Activated T-cell treated with anti-CD3 and anti-CD28 coated beads, Interleukin-2, amount 50 U/mL, for 4 hours (primary cell): ENCODE results near the gene IFRD2. TPM values are rescaled to one million over a fixed set of nuclear protein-coding genes. Genes with fewer than 3 reads are reported as not detected.

Experiments used
- ATAC-seq, 2 donors: fragments of 200-7000 bp; cut with Tn5 transposase; one replicate each; pipeline ENCODE4 v1.10.0; 2021
- DNase-seq: peaks from one replicate; pipeline ENCODE4 v3.0.0-alpha.2; 2020
- H3K27me3 Mint-ChIP-seq: one replicate; pipeline ENCODE4 v1.8.0; 2021; ENCODE audit warnings: low read depth, mixed read lengths
- H3K36me3 Mint-ChIP-seq: one replicate; pipeline ENCODE4 v1.8.0; 2022; ENCODE audit warnings: mixed read lengths; ENCODE audit not compliant: insufficient read depth
- H3K4me1 Mint-ChIP-seq: one replicate; pipeline ENCODE4 v1.8.0; 2021; ENCODE audit warnings: low read depth, mixed read lengths
- H3K4me3 Mint-ChIP-seq: one replicate; pipeline ENCODE4 v1.8.0; 2021; ENCODE audit warnings: mild to moderate bottlenecking, moderate library complexity, mixed read lengths
- H3K9me3 Mint-ChIP-seq: one replicate; pipeline ENCODE4 v1.8.0; 2021; ENCODE audit warnings: mixed read lengths
- total RNA-seq, 3 donors: library from RNA; stranded (reverse); gene quantifications; one replicate each; pipeline ENCODE4 v1.2.1, GENCODE V29; 2021

The IFRD2 gene
- total RNA-seq = 100 to 1,000 TPM; 339 to 366 (median 341) TPM

GRCh38 chr3:50292159-50293078, at the start of gene IFRD2:
Gene IFRD2, minus strand, starts transcription at chr3:50292429. Its CDS starts 155 bp downstream, at chr3:50292274.
- Mint-ChIP-seq H3K9me3 (no peaks in the 10 kb centered on the region), H3K4me3 (peak within 1 kb of the TSS; percentile 88), H3K4me1 (peaks cover 17% of the 10 kb centered on the region), H3K27me3 (no peaks in the 10 kb centered on the region), H3K36me3 (peaks cover 22% of the 10 kb centered on the region)
- ATAC-seq = peak; percentile 98
- peak; percentile 94 for DNase-seq

- Mint-ChIP-seq H3K36me3 (peaks cover 2% of the 10 kb centered on the region), H3K4me1 (peaks cover 41% of the 10 kb centered on the region), H3K27me3 (no peaks in the 10 kb centered on the region), H3K4me3 (peak overlapping the region; percentile 96), H3K9me3 (no peaks in the 10 kb centered on the region)
- DNase-seq = no peak
- ATAC-seq = no peak
Observed at GRCh38 chr3:50341537-50341936, 49.3 kb upstream of the IFRD2 start.

GRCh38 chr3:50340448-50341329, 48.5 kb upstream of the IFRD2 start, which contains the start of gene RASSF1:
Gene RASSF1, minus strand, starts transcription at chr3:50340836. Its CDS starts 31 bp downstream, at chr3:50340805.
- Mint-ChIP-seq H3K36me3 (peaks cover 2% of the 10 kb centered on the region), H3K4me3 (peak within 1 kb of the TSS; percentile 96), H3K4me1 (peaks cover 42% of the 10 kb centered on the region), H3K27me3 (no peaks in the 10 kb centered on the region), H3K9me3 (no peaks in the 10 kb centered on the region)
- ATAC-seq (peak; percentile 19 to 24), DNase-seq (peak; percentile 44)

- Mint-ChIP-seq H3K36me3 (peaks cover 4% of the 10 kb centered on the region), H3K27me3 (no peaks in the 10 kb centered on the region), H3K4me3 (peak overlapping the region; percentile 96), H3K9me3 (no peaks in the 10 kb centered on the region), H3K4me1 (peaks cover 43% of the 10 kb centered on the region)
- DNase-seq (no peak), ATAC-seq (no peak)
Observed at GRCh38 chr3:50340147-50340447, 47.9 kb upstream of the IFRD2 start.

- H3K9me3 Mint-ChIP-seq = no peaks in the 10 kb centered on the region
- peaks cover 46% of the 10 kb centered on the region for H3K4me1 Mint-ChIP-seq
- H3K4me3 Mint-ChIP-seq = peak overlapping the region; percentile 96
- H3K36me3 Mint-ChIP-seq = peaks cover 4% of the 10 kb centered on the region
- H3K27me3 Mint-ChIP-seq = no peaks in the 10 kb centered on the region
- ATAC-seq = no peak
- no peak for DNase-seq
Observed at GRCh38 chr3:50339485-50340146, 47.4 kb upstream of the IFRD2 start.

GRCh38 chr3:50338965-50339364, 46.7 kb upstream of the IFRD2 start:
- Mint-ChIP-seq H3K27me3 (no peaks in the 10 kb centered on the region), H3K9me3 (no peaks in the 10 kb centered on the region), H3K4me1 (peaks cover 52% of the 10 kb centered on the region), H3K36me3 (peaks cover 7% of the 10 kb centered on the region), H3K4me3 (peak overlapping the region; percentile 96)
- DNase-seq (no peak), ATAC-seq (no peak)

GRCh38 chr3:50337175-50337861, 45.1 kb upstream of the IFRD2 start:
- Mint-ChIP-seq H3K27me3 (no peaks in the 10 kb centered on the region), H3K4me3 (peak overlapping the region; percentile 96), H3K9me3 (no peaks in the 10 kb centered on the region), H3K4me1 (peaks cover 59% of the 10 kb centered on the region), H3K36me3 (peaks cover 10% of the 10 kb centered on the region)
- peak; percentile 90 for DNase-seq
- ATAC-seq = peak; percentile 80 to 86

- Mint-ChIP-seq H3K9me3 (no peaks in the 10 kb centered on the region), H3K4me1 (peaks cover 59% of the 10 kb centered on the region), H3K4me3 (peak overlapping the region; percentile 96), H3K27me3 (no peaks in the 10 kb centered on the region), H3K36me3 (peaks cover 14% of the 10 kb centered on the region)
- ATAC-seq (peak; percentile 36 to 39), DNase-seq (no peak)
Observed at GRCh38 chr3:50336452-50337174, 44.4 kb upstream of the IFRD2 start.

GRCh38 chr3:50334339-50335075, 42.3 kb upstream of the IFRD2 start:
- H3K9me3 Mint-ChIP-seq = no peaks in the 10 kb centered on the region
- ATAC-seq (no peak), DNase-seq (no peak)
- H3K36me3 Mint-ChIP-seq = peaks cover 16% of the 10 kb centered on the region
- no peaks in the 10 kb centered on the region for H3K27me3 Mint-ChIP-seq
- peaks cover 47% of the 10 kb centered on the region for H3K4me1 Mint-ChIP-seq
- peak overlapping the region; percentile 58 for H3K4me3 Mint-ChIP-seq

- ATAC-seq (no peak), DNase-seq (no peak)
- Mint-ChIP-seq H3K4me3 (peak overlapping the region; percentile 58), H3K27me3 (no peaks in the 10 kb centered on the region), H3K4me1 (peaks cover 41% of the 10 kb centered on the region), H3K9me3 (no peaks in the 10 kb centered on the region), H3K36me3 (peaks cover 16% of the 10 kb centered on the region)
Observed at GRCh38 chr3:50333744-50334328, 41.6 kb upstream of the IFRD2 start.

GRCh38 chr3:50331364-50331907, 39.2 kb upstream of the IFRD2 start:
- Mint-ChIP-seq H3K4me3 (no peak overlapping the region), H3K4me1 (peaks cover 43% of the 10 kb centered on the region), H3K27me3 (no peaks in the 10 kb centered on the region), H3K9me3 (no peaks in the 10 kb centered on the region), H3K36me3 (peaks cover 14% of the 10 kb centered on the region)
- DNase-seq (no peak), ATAC-seq (no peak)

- no peak for DNase-seq
- Mint-ChIP-seq H3K4me3 (no peak overlapping the region), H3K9me3 (no peaks in the 10 kb centered on the region), H3K4me1 (peaks cover 35% of the 10 kb centered on the region), H3K27me3 (no peaks in the 10 kb centered on the region), H3K36me3 (peaks cover 15% of the 10 kb centered on the region)
- no peak for ATAC-seq
Observed at GRCh38 chr3:50330330-50330729, 38.1 kb upstream of the IFRD2 start.
